Measurements from ENCODE around the gene TCP11L2. TPM values are rescaled to one million over a fixed set of nuclear protein-coding genes. Genes with fewer than 3 reads are reported as not detected.
A peak's percentile ranks its signal among the peaks of the same experiment; 100 is the strongest.

Gene TCP11L2
- total RNA-seq, 6 experiments from 2014 or later = 13.4 to 21.9 (median 15.6) TPM

GRCh38 chr12:106289196-106289681, 13.3 kb upstream of the TCP11L2 start:
- H3K36me3 Mint-ChIP-seq (ENCODE audit: low read depth) = no peaks in the 10 kb centered on the region
- no peaks in the 10 kb centered on the region for H3K9me3 Mint-ChIP-seq
- peak overlapping the region; percentile 89 for H3K27ac Mint-ChIP-seq
- H3K4me3 Mint-ChIP-seq = no peak overlapping the region
- no peak for DNase-seq
- peaks cover 35% of the 10 kb centered on the region for H3K4me1 Mint-ChIP-seq (ENCODE audit: low read depth)
- peaks cover 3% of the 10 kb centered on the region for H3K27me3 Mint-ChIP-seq (ENCODE audit: insufficient read depth)
- no peak for TF ChIP-seq CTCF (IDR thresholded peaks at IDR 0.05)

GRCh38 chr12:106290666-106291065, 11.9 kb upstream of the TCP11L2 start:
- Mint-ChIP-seq H3K4me1 (ENCODE audit: low read depth) (peaks cover 38% of the 10 kb centered on the region), H3K27me3 (ENCODE audit: insufficient read depth) (no peaks in the 10 kb centered on the region; the same call in 1 of the 2 replicates), H3K27ac (no peak overlapping the region), H3K36me3 (ENCODE audit: low read depth) (no peaks in the 10 kb centered on the region), H3K9me3 (no peaks in the 10 kb centered on the region), H3K4me3 (no peak overlapping the region)
- DNase-seq = no peak
- TF ChIP-seq CTCF (IDR thresholded peaks at IDR 0.05) = no peak

GRCh38 chr12:106291342-106291741, 11.2 kb upstream of the TCP11L2 start:
- Mint-ChIP-seq H3K27ac (no peak overlapping the region), H3K27me3 (ENCODE audit: insufficient read depth) (no peaks in the 10 kb centered on the region; the same call in 1 of the 2 replicates), H3K36me3 (ENCODE audit: low read depth) (no peaks in the 10 kb centered on the region), H3K9me3 (no peaks in the 10 kb centered on the region), H3K4me3 (no peak overlapping the region), H3K4me1 (ENCODE audit: low read depth) (peaks cover 45% of the 10 kb centered on the region)
- DNase-seq = no peak
- no peak for TF ChIP-seq CTCF (IDR thresholded peaks at IDR 0.05)

GRCh38 chr12:106292339-106292738, 10.2 kb upstream of the TCP11L2 start:
- H3K27ac Mint-ChIP-seq = no peak overlapping the region
- no peaks in the 10 kb centered on the region for H3K9me3 Mint-ChIP-seq
- H3K4me3 Mint-ChIP-seq = no peak overlapping the region
- peaks cover 45% of the 10 kb centered on the region for H3K4me1 Mint-ChIP-seq (ENCODE audit: low read depth)
- no peak for TF ChIP-seq CTCF (IDR thresholded peaks at IDR 0.05)
- no peaks in the 10 kb centered on the region; the same call in 1 of the 2 replicates for H3K27me3 Mint-ChIP-seq (ENCODE audit: insufficient read depth)
- DNase-seq = no peak
- H3K36me3 Mint-ChIP-seq (ENCODE audit: low read depth) = no peaks in the 10 kb centered on the region

- Mint-ChIP-seq H3K9me3 (no peaks in the 10 kb centered on the region), H3K36me3 (ENCODE audit: low read depth) (no peaks in the 10 kb centered on the region), H3K4me3 (peak overlapping the region; percentile 59), H3K27me3 (ENCODE audit: insufficient read depth) (no peaks in the 10 kb centered on the region), H3K27ac (peak overlapping the region; percentile 90), H3K4me1 (ENCODE audit: low read depth) (peaks cover 34% of the 10 kb centered on the region)
- no peak for TF ChIP-seq CTCF (IDR thresholded peaks at IDR 0.05)
- DNase-seq = peak; percentile 96
Observed at GRCh38 chr12:106296179-106296877, 6.2 kb upstream of the TCP11L2 start.
